Chondrocyte (in vitro differentiated cells): ENCODE measurements around the gene MEP1B. TPM values are rescaled to one million over a fixed set of nuclear protein-coding genes. Genes with fewer than 3 reads are reported as not detected.
"Not testable (repeated sequence)": the region's sequence is repeated elsewhere in the genome, so short reads cannot be mapped to it uniquely, and the experiment has no call there.

Source experiments
- DNase-seq: peaks from one replicate; pipeline ENCODE4 v3.0.0; 2021; ENCODE audit warnings: mixed read lengths, low spot score
- H3K27ac Mint-ChIP-seq: one replicate; pipeline ENCODE4 v1.8.0; 2021; ENCODE audit warnings: mild to moderate bottlenecking, moderate library complexity, mixed read lengths; ENCODE audit not compliant: unreplicated experiment
- H3K27me3 Mint-ChIP-seq: 2 replicates; pipeline ENCODE4 v1.8.0; 2021; ENCODE audit warnings: low read depth, mixed read lengths
- H3K36me3 Mint-ChIP-seq: 2 replicates; pipeline ENCODE4 v1.8.0; 2021; ENCODE audit warnings: low read depth, mixed read lengths
- H3K4me1 Mint-ChIP-seq: 2 replicates; pipeline ENCODE4 v1.8.0; 2021; ENCODE audit warnings: low read depth, mild to moderate bottlenecking, mixed read lengths
- H3K4me3 Mint-ChIP-seq: one replicate; pipeline ENCODE4 v1.8.0; 2021; ENCODE audit warnings: mild to moderate bottlenecking, moderate library complexity, mixed read lengths; ENCODE audit not compliant: unreplicated experiment
- H3K9me3 Mint-ChIP-seq: 2 replicates; pipeline ENCODE4 v1.8.0; 2021; ENCODE audit warnings: low read depth, mixed read lengths
- total RNA-seq: library from RNA; stranded (reverse); gene quantifications from 3 replicates; pipeline ENCODE4 v1.2.1, GENCODE V29; 2021
- TF ChIP-seq, protein P1 (sequence below): fragments of 200-600 bp; sonication (generic); IDR thresholded peaks from 2 replicates; pipeline ENCODE4 v1.5.0; 2021; ENCODE audit warnings: antibody characterized with exemption, mild to moderate bottlenecking, moderate library complexity

The MEP1B gene
- total RNA-seq, 1 donor from 2014 or later, result not detected

- H3K27me3 Mint-ChIP-seq, result peaks cover 4% of the 10 kb centered on the region
- H3K36me3 Mint-ChIP-seq, result no peaks in the 10 kb centered on the region
- H3K4me3 Mint-ChIP-seq, result no peak overlapping the region
- no peak overlapping the region for H3K27ac Mint-ChIP-seq
- TF ChIP-seq, protein P1, sequence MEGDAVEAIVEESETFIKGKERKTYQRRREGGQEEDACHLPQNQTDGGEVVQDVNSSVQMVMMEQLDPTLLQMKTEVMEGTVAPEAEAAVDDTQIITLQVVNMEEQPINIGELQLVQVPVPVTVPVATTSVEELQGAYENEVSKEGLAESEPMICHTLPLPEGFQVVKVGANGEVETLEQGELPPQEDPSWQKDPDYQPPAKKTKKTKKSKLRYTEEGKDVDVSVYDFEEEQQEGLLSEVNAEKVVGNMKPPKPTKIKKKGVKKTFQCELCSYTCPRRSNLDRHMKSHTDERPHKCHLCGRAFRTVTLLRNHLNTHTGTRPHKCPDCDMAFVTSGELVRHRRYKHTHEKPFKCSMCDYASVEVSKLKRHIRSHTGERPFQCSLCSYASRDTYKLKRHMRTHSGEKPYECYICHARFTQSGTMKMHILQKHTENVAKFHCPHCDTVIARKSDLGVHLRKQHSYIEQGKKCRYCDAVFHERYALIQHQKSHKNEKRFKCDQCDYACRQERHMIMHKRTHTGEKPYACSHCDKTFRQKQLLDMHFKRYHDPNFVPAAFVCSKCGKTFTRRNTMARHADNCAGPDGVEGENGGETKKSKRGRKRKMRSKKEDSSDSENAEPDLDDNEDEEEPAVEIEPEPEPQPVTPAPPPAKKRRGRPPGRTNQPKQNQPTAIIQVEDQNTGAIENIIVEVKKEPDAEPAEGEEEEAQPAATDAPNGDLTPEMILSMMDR, result no peak
- H3K9me3 Mint-ChIP-seq, result peaks cover 3% of the 10 kb centered on the region
- H3K4me1 Mint-ChIP-seq, result no peaks in the 10 kb centered on the region
- no peak for DNase-seq
These were observed 14.6 kb upstream of the MEP1B start for GRCh38 chr18:32175265-32175664.

- not testable (repeated sequence) for H3K9me3 Mint-ChIP-seq, H3K27me3 Mint-ChIP-seq, H3K4me1 Mint-ChIP-seq, H3K27ac Mint-ChIP-seq, DNase-seq, H3K4me3 Mint-ChIP-seq, H3K36me3 Mint-ChIP-seq
These were observed 13.1 kb upstream of the MEP1B start for GRCh38 chr18:32176745-32177144.

DNA sequence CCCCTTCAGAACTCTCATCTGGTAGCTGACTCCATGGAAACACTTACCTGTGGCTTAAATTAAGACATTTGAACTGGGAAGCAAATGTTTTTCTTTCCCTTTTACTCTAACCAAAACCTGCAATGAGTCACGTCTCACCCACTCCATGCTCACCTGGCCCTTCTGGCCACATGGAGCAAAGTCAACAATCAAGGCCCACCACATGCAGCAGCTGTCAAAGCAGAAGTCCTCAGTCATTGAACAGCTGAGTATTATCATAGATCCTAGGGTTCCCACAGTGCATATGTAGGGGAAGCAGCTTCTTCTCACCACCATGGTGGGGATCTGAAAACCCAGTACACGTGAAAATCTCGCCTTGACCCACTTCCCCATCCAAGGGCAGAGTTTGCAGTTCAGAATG lies 12.3 kb upstream of the MEP1B start:
- Mint-ChIP-seq H3K9me3 (no peaks in the 10 kb centered on the region), H3K27ac (no peak overlapping the region), H3K4me1 (no peaks in the 10 kb centered on the region), H3K4me3 (no peak overlapping the region), H3K36me3 (no peaks in the 10 kb centered on the region), H3K27me3 (no peaks in the 10 kb centered on the region)
- no peak for DNase-seq
- TF ChIP-seq, protein P1, result no peak

DNA sequence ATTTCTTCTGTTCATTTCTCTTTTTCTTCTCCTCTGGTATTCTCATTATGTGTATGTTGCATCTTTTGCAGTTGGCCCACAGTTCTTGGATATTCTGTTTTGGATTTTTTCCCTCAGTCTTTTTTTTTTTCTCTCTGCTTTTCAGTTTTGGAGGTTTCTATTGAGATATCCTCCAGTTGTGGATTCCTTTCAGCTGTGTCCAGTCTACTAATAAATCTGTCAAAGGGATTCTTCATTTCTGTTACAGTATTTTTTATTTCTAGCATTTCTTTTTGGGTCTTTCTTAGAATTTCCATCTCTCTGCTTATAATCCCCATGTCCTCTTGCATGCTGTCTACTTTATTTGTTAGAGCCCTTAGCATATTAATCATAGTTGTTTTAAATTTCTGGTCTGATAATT lies 6.3 kb upstream of the MEP1B start:
- no peak overlapping the region for H3K4me3 Mint-ChIP-seq
- no peak overlapping the region for H3K27ac Mint-ChIP-seq
- DNase-seq, result no peak
- no peaks in the 10 kb centered on the region for H3K36me3 Mint-ChIP-seq
- H3K9me3 Mint-ChIP-seq, result peaks cover 25% of the 10 kb centered on the region
- H3K27me3 Mint-ChIP-seq, result no peaks in the 10 kb centered on the region
- TF ChIP-seq, protein P1, result no peak
- H3K4me1 Mint-ChIP-seq, result no peaks in the 10 kb centered on the region

DNA sequence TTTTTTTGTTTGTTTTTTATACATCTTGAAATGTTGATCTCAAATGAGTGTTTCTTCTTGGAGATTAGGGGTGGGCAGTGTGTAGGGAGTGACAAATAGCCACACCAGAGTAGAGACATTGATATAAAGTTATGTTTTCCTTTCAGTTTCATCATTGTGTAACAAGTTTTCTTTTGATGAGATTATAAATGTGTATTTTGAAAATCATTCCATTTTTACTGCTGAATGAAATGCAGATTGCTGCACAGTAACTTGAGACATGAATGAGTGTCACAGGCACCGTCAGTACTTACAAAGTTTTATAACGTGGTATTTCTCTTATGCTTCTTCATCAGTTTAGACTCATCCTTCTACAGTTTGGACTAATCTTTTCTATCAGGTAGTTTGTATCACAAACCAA lies 370 bp downstream of the MEP1B start:
- TF ChIP-seq, protein P1, result no peak
- H3K27me3 Mint-ChIP-seq, result no peaks in the 10 kb centered on the region
- H3K4me1 Mint-ChIP-seq, result no peaks in the 10 kb centered on the region
- no peak overlapping the region for H3K27ac Mint-ChIP-seq
- H3K4me3 Mint-ChIP-seq, result no peak overlapping the region
- DNase-seq, result no peak
- peaks cover 9% of the 10 kb centered on the region for H3K9me3 Mint-ChIP-seq
- no peaks in the 10 kb centered on the region for H3K36me3 Mint-ChIP-seq
